ENCODE data around the gene MSANTD4.

Gene MSANTD4

DNA sequence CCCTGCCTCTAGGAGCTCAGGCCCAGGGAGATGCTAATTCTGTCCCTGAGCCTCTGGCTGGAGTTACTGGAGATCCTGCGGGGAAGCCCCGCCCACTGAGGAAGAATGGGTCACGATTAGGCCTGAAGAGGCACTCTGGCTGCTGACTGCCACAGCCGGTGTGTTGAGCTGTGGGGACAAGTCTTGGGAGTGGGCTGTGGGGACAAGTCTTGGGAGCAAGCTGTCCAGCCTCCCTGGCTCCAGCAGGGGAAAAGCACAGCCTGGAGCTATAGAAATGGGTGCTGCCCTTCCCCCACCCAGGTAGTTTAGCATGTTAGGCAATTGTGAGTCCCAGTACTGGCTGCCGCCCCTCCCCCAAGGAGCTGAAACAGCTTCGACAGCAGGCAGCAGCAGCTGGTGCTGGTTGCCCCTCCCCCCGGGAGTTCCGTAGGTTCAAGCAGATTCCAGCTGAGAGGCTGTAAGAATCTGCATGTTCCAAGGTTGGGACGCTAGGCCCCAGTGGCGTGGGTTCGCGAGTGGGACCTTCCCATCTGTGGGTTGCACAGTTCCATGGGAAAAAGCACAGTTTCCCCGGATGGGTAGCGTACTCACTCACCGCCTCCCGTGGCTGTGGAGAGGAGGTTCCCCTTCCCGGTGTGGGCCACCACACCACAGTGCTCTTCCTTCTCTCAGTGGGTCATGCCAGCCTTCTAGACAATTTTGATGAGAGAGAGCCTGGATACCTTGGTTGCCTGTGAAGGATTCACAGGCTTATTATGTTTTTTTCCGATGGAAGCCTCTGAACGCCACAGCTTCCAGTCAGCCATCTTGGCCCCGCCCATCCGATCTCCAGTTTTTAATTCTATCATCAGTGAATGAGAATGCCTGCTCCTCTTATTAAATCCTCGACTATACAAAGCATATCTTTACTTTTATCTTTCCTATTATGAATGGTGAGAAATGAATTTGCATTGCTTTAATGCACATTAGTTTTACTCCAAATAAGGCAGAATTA, 61.5 kb downstream of the MSANTD4 start:
- Histone ChIP-seq H3K4me3 (ENCODE audit: low read depth, low read length) (no peak overlapping the region), H3K27me3 (replicated peaks) (no peaks in the 10 kb centered on the region), H3K27ac (no peak overlapping the region), H3K36me3 (replicated peaks) (no peaks in the 10 kb centered on the region)
- in situ Hi-C loops (cut with HindIII; ENCODE audit: low pct_ligation_motif_present, low sequenced_read_pairs): no loop called here
- DNase-seq: no peak
- TF ChIP-seq, protein P1, sequence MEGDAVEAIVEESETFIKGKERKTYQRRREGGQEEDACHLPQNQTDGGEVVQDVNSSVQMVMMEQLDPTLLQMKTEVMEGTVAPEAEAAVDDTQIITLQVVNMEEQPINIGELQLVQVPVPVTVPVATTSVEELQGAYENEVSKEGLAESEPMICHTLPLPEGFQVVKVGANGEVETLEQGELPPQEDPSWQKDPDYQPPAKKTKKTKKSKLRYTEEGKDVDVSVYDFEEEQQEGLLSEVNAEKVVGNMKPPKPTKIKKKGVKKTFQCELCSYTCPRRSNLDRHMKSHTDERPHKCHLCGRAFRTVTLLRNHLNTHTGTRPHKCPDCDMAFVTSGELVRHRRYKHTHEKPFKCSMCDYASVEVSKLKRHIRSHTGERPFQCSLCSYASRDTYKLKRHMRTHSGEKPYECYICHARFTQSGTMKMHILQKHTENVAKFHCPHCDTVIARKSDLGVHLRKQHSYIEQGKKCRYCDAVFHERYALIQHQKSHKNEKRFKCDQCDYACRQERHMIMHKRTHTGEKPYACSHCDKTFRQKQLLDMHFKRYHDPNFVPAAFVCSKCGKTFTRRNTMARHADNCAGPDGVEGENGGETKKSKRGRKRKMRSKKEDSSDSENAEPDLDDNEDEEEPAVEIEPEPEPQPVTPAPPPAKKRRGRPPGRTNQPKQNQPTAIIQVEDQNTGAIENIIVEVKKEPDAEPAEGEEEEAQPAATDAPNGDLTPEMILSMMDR (IDR thresholded peaks at IDR 0.05; ENCODE audit: low read depth, low read length, missing control alignments): no peak

Data from brain microvascular endothelial cell (primary cell).